GM13977 (cell line): Measurements from ENCODE around the gene GABRB1.

ENCODE experiments used
- DNase-seq: peaks from one replicate; pipeline ENCODE4 v3.0.0; 2012; ENCODE audit warnings: low spot score
- in situ Hi-C: fragments of 300-500 bp; cut with MboI; formaldehyde crosslinking; loops from one replicate; pipeline ENCODE4 v1.12.0; 2022; ENCODE audit warnings: low sequenced_read_pairs, low pct_unique_long_range_greater_than_20kb, mixed read lengths, inconsistent platforms; ENCODE audit not compliant: unreplicated experiment
- TF ChIP-seq, protein P1 (sequence below): IDR thresholded peaks from 2 replicates; pipeline ENCODE4 v1.5.1; 2012; ENCODE audit warnings: mild to moderate bottlenecking, control low read depth; ENCODE audit not compliant: insufficient read depth; ENCODE audit errors: extremely low read depth, missing control alignments

GABRB1 gene

DNA sequence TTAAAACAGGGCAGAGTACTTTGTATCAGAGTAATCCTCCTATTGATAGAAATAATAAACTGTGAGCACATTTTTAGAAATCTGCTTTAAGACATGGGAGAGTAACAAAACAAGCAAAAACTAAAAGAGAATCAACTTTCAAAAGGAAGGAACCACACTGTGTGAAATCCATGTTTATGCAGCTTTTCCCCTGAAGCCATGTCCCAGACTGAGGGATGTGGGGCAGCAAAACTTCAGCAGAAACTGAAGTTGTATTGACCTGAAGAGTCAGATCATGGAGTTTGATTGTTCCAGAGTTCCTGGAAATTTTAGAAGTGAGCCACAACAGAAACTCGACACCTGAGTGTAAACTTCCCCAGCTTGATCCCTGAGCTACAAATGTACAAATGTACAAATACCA lies 378.9 kb downstream of the GABRB1 start:
- TF ChIP-seq, protein P1, sequence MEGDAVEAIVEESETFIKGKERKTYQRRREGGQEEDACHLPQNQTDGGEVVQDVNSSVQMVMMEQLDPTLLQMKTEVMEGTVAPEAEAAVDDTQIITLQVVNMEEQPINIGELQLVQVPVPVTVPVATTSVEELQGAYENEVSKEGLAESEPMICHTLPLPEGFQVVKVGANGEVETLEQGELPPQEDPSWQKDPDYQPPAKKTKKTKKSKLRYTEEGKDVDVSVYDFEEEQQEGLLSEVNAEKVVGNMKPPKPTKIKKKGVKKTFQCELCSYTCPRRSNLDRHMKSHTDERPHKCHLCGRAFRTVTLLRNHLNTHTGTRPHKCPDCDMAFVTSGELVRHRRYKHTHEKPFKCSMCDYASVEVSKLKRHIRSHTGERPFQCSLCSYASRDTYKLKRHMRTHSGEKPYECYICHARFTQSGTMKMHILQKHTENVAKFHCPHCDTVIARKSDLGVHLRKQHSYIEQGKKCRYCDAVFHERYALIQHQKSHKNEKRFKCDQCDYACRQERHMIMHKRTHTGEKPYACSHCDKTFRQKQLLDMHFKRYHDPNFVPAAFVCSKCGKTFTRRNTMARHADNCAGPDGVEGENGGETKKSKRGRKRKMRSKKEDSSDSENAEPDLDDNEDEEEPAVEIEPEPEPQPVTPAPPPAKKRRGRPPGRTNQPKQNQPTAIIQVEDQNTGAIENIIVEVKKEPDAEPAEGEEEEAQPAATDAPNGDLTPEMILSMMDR, result no peak
- in situ Hi-C loops, result no loop called here
- DNase-seq, result no peak

DNA sequence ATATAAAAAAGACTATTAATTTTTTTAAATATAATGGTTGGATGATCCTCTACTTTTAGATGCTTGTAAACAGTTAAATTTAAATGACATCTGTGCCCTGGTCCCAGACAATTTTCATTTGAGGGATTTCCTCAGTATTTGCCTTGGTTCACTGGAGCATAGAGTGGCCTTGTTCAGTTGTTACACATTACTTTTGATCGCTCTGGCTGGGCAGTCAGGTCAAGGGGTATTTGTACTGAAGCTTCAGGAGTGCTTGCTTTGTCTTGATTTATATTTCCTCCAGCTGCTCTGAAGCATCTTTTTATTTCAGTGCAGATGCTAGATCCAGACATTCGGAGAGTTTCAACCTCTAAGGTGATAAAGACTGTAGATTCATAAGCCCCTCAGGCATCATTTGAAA lies 382.2 kb downstream of the GABRB1 start:
- in situ Hi-C loops, result no loop called here
- DNase-seq, result no peak
- TF ChIP-seq, protein P1, result no peak

DNA sequence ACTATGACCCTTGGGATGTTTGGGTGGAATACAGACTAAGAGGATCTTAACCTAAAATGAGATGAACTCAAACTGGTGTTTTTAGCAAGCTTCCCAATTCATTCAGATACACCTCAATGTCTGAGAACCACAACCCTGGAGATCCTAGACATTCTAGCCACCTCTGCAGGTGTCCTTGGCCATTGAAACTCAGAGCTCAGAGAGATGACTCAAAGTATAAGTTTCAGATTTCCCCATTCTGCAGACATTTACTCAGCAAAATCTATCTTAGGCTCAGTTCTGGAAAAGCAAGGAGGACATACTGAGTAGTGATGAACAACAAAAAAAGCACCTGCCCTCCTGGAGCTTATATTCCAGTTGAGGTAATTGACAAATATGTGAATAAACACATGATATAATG lies 384.4 kb downstream of the GABRB1 start:
- TF ChIP-seq, protein P1, result no peak
- no peak for DNase-seq
- in situ Hi-C loops, result no loop called here

DNA sequence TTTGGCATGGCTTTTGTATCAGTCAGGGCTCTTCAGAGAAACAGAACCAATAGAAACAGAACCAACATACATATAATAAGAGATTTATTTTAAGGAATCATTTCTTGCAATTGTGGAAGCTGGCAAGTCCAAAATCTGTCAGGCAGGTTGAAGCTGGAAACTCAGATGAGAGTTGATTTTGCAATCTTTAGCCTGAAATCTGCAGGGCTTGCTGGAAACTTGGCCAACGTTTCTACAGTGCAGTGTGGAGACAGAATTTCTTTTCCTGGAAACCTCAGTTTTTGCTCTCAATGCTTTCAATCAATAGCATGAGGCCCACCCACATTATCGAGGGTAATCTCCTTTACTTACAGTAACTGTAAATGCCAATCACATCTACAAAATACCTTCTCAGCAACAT lies 386.8 kb downstream of the GABRB1 start:
- TF ChIP-seq, protein P1, result no peak
- no peak for DNase-seq

DNA sequence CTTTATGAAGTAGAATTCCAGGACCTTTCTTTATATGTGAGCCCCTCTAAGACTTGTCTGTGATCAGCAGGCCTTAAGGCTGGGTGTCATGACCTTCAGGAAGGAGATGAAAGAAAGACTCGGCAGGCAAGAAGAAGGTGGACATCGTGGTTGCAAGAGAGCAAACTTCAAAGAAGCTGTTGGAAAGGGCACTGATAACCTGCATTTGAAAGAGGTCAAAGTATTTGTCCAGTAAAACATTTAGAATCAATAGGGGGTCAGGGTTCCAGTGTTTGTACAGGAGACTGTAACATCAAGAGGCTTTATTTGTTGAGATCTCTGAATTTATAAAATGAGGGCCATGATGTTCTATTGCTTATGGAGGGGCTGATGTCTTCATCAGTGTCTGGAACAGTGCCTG lies 387.9 kb downstream of the GABRB1 start:
- no peak for DNase-seq
- TF ChIP-seq, protein P1, result no peak
- in situ Hi-C loops, result no loop called here

More for the DNA sequence above, 386.8 kb downstream of the GABRB1 start:
- in situ Hi-C loops, result no loop called here

DNA sequence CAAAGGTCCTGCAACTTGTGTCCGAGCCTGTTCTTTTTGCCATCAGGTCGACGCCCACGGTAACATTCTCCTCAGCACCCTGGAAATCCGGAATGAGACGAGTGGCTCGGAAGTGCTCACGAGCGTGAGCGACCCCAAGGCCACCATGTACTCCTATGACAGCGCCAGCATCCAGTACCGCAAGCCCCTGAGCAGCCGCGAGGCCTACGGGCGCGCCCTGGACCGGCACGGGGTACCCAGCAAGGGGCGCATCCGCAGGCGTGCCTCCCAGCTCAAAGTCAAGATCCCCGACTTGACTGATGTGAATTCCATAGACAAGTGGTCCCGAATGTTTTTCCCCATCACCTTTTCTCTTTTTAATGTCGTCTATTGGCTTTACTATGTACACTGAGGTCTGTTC lies 394.3 kb downstream of the GABRB1 start:
- DNase-seq, result no peak
- TF ChIP-seq, protein P1, result no peak

DNA sequence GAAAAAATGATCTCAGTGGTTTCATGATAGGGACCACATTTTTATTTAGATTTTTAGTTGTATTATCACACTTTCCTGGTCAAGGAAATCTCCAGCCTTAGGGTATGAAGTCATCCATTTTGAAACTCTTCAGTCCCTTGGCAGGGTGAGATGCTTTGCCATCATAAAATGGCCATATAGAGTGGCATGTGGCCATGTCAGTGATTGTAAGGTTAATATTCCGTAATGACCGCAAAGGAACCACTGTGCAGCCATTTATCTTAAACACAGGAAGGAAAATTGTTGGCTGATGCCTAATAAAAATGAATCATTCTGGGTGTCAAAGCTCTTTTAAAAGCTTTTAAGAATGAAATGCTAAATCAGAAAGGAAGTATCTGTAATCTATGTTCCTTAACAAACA lies 396.6 kb downstream of the GABRB1 start:
- no peak for DNase-seq
- TF ChIP-seq, protein P1, result no peak
- in situ Hi-C loops, result no loop called here

More for the DNA sequence above, 394.3 kb downstream of the GABRB1 start:
- in situ Hi-C loops, result no loop called here
